Measurements from ENCODE around the gene CAPZA2.
"Not testable (repeated sequence)": the region's sequence is repeated elsewhere in the genome, so short reads cannot be mapped to it uniquely, and the experiment has no call there.

The CAPZA2 gene

GRCh38 chr7:116955801-116956476, 93.6 kb downstream of the CAPZA2 start:
- no peak for DNase-seq

GRCh38 chr7:116956477-116956804, 94.1 kb downstream of the CAPZA2 start:
- DNase-seq, result no peak

- DNase-seq, result no peak
These were observed 95.5 kb downstream of the CAPZA2 start for GRCh38 chr7:116957874-116958273.

- not testable (repeated sequence) for DNase-seq
These were observed 99.7 kb downstream of the CAPZA2 start for GRCh38 chr7:116961966-116962673.

GRCh38 chr7:116963234-116963633, 100.8 kb downstream of the CAPZA2 start:
- no peak for DNase-seq

GRCh38 chr7:116966601-116967000, 104.2 kb downstream of the CAPZA2 start:
- no peak for DNase-seq

- no peak for DNase-seq
These were observed 105.0 kb downstream of the CAPZA2 start for GRCh38 chr7:116967254-116967922.

- DNase-seq, result no peak
These were observed 105.6 kb downstream of the CAPZA2 start for GRCh38 chr7:116967983-116968382.

- DNase-seq, result no peak
These were observed 106.2 kb downstream of the CAPZA2 start for GRCh38 chr7:116968631-116969030.

- DNase-seq, result no peak
These were observed 107.0 kb downstream of the CAPZA2 start for GRCh38 chr7:116969371-116969902.

- no peak for DNase-seq
These were observed 108.0 kb downstream of the CAPZA2 start for GRCh38 chr7:116970238-116970910.

- not testable (repeated sequence) for DNase-seq
These were observed 108.8 kb downstream of the CAPZA2 start for GRCh38 chr7:116971153-116971552.

All from kidney glomerular epithelial cell (primary cell).